HG03280 (cell line): Measurements from ENCODE around the gene IL1A.

Experiments
- ATAC-seq: cut with Tn5 transposase; IDR thresholded peaks from one replicate; pipeline ENCODE4 v1.9.1; 2021; ENCODE audit warnings: mild to moderate bottlenecking, moderate library complexity; ENCODE audit not compliant: unreplicated experiment

Gene IL1A

DNA sequence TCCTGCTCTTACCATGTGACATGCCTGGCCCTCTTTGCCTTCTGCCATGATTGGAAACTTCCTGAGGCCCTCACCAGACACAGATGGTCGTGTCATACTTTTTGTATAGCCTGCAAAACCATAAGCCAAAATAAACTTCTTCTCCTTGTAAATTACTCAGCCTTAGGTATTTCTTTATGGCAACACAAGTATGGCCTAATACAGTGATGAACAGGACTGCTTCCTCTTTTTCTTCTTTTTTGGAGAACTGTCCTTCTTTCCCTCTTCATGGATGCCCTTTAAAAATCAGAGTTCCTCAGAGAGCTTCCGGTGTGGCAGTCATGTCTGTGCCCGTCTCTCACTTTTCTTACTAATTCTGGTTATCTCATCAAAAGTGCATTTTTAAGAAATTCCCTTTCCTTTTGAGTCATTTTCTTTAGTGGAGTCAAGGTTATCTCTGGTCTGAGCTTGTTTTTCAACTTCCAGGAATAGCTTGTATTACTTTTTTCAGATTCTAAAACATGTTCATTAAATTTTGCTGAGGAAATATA, 9.2 kb upstream of the IL1A start:
- ATAC-seq, result no peak

DNA sequence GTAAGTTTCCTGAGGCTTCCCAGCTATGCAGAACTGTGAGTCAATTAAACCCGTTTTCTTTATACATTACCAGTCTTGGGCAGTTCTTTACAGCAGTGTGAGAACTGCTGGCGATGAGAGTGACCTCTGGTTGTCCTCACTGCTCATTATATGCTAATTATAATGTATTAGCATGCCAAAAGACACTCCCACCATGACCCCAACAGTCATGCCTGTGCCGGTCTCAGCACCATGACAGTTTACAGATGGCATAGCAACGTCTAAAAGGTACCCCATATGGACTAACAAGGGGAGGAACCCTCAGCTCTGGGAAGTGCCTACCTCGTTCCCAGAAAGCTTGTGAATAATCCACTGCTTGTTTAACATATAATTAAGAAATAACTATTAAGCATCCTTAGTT, 8.1 kb upstream of the IL1A start:
- no peak for ATAC-seq

DNA sequence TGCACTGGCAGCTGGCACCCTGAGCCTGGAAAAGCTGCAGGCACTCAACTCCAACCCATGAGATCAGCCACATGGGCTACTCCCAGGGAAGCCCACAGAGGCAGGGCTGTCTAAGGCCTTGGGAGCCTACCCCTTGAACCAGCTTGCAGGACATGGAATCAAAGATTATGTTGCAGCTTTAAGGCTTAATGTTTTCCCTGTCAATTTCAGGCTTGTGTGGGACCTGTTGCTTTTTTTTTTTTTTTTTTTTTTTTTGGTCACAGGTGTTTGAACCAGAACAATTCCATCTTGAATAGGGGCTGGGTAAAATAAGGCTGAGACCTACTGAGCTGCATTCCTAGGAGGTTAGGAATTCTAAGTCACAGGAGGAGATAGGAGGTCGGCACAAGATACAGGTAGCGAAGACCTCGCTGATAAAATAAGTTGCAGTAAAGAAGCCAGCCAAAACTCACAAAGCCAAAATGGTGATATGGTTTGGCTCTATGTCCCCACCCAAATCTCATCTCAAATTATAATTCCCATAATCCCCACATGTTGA, 7.5 kb upstream of the IL1A start:
- ATAC-seq, result no peak

DNA sequence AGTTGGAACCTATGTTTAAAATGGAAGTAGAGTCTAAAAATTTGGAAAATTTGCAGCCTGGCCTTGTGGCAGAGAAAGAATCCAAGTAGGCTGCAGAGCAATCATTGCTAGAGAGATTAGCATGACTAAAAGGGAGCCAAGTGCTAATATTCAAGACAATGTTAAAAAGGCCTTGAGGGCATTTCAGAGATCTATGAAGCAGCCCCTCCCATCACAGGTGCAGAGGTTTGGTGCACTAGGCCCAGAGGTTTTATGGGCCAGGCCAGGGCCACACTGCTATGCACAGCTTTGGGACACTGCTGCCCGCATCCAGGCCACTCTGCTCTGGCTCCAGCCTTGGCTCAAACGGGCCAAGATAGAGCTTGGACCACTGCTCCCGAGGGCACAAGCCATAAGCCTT, 6.7 kb upstream of the IL1A start:
- ATAC-seq, result no peak

DNA sequence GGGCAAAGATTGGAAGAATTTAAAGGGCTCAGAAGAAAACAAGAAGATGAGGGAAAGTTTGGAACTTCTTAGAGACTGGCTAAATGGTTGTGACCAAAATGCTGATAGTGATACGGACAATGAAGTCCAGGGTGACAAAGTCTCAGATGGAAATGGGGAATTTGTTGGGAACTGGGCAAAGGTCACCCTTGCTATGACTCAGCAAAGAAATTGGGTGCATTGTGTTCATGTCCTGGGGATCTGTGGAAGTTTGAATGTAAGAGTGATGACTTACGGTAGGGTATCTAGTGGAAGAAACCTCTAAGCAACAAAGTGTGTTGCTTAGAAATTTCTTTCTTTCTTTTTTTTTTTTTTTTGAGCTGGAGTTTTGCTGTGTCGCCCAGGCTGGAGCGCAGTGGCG, 6.0 kb upstream of the IL1A start:
- no peak for ATAC-seq

DNA sequence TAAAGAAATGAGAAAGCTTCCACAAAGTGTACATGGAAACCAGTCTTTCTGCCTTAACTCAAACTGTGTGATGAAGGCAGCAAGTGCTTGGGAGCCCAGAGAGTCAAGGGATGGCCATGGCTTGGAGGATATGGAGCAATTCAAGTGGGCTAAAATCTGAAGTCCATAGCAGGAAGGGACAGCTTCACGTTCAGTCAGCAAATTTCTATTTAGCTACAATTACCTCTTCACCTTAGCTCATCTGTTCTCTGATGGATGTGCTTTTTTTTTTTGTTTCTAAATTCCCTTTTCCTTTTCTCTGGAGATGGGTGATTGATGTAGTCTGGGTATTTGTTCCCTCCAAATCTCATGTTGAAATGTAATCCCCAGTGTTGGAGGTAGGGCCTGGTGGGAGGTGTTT, 4.9 kb upstream of the IL1A start:
- no peak for ATAC-seq

DNA sequence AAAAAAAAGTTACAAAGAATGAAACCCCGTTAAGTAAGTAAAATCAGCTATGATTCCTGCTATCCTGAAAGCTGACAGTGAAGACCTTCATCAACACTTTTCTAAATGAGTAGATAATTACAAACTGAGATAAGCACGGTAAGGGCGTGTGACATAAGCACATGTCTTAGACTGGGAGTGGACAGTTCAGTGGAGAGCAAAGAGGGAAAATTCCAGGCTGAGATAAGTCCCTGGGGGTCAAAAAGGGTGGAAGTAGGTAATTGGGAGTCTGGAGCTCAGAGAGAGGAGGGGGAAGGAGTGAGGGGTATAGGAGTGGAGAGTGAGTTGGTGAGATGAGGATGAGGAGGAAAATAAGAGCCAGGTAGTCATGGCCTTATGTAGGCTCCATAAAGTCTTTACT, 4.4 kb upstream of the IL1A start:
- no peak for ATAC-seq

DNA sequence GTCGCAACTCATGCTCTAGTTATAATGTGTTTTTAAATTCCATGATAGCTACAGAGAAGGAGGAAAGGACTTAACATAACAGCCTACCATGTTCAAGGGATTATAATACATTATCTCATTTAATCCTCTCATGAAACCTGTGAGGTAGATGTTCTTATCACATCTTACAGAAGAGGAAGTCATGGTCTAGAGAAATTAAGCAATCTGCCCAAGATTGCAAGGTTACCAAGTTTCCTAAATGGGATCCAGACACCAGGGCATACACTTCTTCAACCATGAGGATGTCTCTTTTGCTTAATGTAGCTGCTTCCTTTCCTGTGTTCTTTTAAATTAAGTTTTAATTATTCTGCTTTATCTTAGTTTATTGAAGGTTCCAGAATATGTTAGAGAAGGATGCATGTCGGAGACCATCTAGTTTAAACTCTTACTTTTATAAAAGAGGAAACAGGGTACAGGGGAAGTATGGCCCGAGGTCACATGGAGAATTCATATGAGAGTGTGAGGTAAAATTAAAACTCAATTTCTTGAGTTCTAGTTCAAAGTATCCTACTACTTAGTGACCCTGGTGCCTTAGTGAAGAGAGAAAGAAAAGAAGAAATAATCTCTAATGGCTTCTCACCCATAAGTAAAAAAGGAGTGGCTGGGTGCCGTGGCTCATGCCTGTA, 3.6 kb upstream of the IL1A start:
- ATAC-seq, result no peak

DNA sequence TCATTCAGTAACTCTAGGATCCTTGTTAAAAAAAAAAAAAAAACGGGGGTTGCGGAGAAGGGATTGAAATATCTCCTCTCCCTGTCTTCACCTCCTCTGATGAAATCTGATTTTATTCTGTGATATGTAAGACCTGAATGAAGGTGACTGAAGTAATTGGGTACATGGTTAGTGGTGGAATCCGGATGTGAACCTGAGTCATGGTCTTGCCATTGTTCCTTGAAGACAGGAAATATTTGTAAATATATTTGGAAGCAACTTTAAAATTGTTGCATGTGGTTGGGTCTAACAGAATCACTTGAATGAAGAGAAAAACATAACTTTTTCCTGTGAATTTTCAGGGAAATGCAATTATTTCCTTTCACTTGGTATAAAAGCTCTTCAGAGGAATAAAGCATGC, 3.0 kb upstream of the IL1A start:
- no peak for ATAC-seq

DNA sequence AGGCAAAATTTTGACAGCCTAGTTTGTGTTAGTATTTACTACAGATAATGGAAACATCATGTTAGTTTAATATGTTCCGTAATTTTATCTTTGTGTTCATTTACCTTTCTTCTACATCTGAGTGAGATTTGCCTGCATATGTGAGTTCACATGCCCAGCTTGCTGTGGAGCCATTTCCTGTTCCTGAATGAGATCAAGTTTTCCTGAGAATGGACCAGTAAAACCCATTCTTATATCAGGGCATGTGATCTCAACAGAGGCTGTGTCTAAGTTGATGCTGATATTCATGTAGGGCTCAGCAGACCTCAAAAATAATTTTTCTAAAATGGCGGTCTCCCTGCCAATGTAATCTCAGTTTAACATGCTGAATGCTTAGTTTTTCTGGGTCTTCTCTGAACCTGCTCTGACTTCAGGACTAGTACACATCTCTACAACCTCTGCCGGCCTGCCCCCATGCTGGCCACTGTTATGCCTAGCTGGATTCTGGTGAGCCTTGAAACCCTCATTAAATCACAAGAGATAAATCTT, 1.0 kb downstream of the IL1A start:
- ATAC-seq, result no peak

DNA sequence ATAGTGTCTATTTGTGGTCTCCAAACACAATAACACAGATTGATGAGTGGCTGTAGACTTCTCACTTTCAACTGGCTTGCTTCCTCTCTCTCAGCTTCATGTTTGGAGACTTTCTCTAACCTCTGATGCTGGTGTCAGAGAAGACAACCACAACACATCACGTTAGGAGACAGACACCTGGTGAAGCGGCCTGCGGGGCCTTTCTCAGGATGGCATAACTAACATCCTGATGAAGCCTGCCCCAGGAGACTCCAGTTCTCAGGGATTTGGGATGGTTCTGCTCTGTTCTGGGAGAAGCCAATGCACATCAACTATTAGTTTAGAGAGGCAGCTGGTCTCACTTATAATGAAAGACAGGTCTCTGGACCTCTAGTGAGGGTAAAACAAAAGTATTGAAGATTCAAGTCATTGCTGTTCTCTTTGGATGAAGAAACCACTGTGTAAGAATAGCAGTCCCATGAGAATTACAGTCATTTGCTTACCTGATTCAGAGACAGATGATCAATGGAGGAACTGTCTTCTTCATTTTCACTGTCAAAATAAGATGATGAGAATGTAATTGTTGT, 2.0 kb downstream of the IL1A start:
- peak; percentile 80 for ATAC-seq

DNA sequence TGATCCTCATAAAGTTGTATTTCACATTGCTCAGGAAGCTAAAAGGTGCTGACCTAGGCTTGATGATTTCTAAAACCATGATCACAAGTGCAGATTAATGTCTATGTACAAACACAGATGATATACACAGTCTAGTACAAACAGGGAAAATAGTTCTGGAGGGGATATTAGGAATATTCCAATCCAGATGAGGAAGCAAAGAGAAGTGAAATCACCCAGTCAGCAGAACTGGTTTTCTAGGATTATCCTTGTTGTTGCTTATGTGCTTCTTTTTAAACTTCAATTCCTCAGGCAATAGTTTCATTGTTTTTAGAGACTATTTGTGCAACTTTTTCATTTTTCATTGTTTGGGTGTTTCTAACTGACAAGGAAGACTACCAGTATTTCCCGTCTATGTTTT, 4.7 kb downstream of the IL1A start:
- ATAC-seq, result no peak

DNA sequence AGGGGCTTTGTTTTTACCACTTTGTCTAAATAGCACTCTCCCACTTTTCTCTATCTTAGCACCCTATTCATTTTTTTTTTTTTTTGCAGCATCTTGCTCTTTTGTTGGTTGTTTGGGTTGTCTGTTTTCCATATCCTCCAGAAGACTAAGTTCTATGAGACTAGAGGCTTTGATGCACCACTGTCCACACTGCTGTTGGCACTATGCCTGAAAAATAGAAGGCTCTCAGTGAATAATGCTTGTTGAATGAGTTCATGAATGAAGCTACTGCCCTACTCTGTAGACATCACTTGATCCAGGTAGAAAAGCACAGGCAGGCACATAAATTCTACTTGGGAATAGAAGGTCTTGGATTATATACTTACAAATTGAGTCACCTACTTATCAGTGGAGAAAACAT, 7.3 kb downstream of the IL1A start:
- no peak for ATAC-seq

DNA sequence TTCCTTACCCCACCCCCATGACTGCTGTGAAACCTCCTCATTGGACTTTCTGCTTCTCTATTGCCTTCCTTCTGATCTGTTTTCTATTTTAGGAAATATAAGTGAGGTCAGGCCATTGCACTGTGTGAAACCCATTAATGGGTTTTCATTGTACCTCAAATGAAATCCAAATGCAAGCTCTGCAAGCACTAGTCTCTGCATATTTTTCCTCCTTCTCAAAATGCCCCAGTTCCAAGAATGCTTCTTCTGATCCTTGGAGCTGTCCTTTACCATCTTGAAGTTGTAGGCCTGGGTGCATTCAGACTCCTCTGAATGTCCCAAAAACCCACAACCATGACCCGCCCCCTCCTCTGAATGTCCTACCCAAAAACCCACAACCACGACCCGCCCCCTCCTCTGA, 8.2 kb downstream of the IL1A start:
- ATAC-seq, result no peak

DNA sequence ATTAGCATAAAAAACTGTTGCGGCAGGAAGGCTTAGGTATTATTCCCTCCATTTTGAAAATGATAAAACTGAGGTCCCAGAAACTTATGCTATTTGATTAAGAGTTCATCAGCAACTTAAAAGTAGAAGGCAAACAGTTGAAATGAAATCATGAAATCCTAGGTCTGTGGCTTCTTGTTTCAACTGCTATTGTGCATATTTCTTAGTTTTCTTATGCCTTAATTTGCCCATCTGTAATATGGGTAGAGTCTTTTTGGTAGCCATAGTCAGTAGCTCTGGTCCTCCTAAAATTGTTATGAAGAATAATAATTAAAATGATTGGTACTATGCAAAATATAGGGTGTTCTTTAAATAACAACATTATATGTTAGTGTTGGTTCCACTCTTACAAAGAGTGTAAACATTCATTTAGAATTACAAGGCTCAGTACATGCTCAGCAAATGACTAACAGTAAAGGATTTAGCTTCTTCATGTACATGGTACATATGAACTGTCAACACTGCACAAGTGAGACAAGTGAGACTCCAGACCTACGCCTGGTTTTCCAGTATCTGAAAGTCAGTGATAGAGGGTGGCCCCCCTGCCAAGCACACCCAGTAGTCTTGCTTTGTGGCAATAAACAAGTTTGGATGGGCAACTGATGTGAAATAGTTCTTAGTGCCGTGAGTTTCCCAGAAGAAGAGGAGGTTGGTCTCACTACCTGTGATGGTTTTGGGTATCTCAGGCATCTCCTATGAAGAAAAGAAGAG, 9.6 kb downstream of the IL1A start:
- ATAC-seq, result no peak

DNA sequence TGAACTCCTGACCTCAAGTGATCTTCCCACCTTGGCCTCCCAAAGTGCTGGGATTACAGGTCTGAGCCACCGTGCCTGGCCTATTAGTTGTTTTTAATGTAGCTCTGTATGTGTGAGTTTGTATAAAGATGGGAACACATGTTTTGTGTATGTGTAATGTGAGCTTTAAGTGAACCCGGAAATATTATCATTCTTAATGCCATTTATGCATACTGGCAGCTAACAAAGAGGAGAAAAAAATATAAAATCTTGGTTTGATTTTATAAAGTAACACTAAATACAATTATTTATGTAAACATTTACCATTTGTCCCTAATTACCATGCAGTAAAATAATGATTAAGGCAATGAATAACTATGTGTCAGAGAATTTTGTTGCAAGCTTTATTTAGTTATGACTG, 10.7 kb downstream of the IL1A start:
- no peak for ATAC-seq

DNA sequence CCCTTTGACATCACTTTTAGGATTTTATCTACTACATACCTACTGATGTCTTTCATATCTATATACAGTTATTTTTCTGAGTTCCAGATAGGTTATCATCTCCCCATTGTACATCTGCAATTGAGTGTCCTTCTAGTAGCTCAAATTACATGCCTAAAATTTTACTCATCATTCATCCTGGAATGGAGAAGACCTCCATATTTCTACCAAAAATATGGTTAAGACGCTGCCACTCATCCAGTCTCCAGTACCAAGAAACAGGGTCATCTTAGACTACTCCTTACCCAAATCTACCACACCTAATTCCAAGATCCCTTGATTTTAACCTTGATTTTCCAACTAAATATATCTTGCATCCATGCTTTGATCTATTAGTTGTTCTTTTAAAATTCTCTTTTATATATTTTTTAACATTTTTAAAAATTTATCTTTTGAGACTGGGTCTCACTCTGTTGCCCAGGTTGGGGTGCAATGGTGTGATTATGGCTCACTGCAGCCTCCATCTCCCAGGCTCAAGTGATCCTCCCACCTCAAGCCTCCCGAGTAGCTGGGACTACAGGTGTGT, 11.3 kb downstream of the IL1A start:
- no peak for ATAC-seq

DNA sequence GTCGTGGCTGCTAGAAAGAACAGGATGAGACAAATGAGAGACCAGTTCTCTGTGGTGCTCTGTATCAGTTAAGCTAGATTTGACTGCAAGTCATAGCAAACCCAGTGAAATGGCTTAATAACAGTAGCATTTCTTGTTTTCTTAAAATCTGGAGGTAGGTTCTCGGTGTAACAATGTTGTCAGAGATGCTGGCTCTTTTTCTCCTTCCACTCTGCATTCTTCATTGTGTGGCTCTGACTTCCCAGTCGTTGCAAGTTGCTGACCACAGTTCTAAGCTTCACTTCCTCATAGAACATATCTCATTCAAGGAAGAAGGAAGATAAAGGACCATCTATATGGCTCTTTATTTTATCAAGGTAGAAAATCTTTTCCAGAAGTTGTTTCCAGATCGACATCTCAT, 12.0 kb downstream of the IL1A start:
- no peak for ATAC-seq

DNA sequence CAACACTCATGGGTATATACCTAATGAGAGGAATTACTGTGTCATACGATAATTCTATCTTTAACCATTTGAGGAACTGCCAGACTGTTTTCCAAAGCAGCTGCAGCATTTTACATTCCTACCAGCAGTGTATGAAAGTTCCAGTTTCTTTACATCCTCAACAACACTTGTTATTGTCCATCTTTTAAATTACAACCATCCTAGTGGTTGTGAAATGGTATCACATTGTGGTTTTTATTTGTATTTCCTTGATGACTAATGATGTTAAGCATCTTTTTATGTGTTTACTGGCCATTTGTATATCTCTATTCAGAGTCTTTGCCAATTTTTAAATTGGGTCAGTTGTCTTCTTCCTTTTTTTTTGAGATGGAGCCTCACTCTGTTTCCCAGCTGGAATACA, 15.9 kb downstream of the IL1A start:
- no peak for ATAC-seq

DNA sequence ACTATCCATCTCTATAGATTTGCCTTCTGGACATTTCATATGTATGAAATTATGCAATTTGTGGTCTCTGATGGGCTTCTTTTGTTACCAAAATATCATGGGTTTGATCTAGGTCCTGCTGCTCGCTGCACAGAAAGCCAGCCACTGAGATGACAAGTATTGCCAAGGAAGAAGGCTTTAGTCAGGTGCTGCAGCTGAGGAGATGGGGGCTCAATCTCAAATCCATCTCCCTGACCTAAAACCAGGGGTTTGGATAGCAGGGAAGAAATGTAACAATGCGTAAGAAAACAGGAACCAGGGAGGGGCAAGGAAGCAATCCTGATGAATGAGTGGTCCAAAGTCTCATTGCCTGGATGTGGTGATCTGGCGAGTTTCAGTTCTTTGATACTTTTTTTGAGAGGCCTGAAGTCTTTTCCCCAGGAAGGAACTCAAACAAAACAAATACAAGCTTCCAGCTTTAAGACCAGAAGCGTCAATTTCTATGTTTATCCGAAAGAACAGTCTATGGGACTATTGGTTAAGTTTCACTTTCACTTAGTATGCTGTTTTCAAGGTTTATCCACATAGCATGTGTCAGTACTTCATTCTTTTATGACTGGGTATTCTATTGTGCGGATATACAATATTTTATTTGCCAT, 16.5 kb downstream of the IL1A start:
- no peak for ATAC-seq

DNA sequence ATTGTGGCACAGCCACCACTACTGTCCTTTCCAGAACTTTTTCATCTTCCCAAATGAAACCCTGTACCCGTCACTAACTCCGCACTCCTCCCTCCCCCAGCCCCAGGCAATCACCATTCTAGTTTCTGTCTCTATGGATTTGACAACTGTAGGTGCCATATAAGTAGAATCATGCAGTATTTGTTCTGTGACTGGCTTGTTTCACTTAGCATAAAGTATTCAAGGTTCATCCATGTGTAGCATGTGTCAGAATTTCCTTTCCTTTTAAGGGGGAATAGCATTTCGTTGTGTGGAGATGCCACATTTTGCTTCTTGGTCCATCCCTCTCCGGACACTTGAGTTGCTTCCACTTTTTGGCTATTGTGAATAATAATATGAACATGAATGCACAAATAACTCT, 19.0 kb downstream of the IL1A start:
- no peak for ATAC-seq
